Measurements from ENCODE around the gene SMAD7.
"Not testable (repeated sequence)": the region's sequence is repeated elsewhere in the genome, so short reads cannot be mapped to it uniquely, and the experiment has no call there.

Gene SMAD7

GRCh38 chr18:48878471-48878870 lies 72.3 kb downstream of the SMAD7 start:
- DNase-seq (ENCODE audit: low read depth in 2 of 2): no peak

DNA sequence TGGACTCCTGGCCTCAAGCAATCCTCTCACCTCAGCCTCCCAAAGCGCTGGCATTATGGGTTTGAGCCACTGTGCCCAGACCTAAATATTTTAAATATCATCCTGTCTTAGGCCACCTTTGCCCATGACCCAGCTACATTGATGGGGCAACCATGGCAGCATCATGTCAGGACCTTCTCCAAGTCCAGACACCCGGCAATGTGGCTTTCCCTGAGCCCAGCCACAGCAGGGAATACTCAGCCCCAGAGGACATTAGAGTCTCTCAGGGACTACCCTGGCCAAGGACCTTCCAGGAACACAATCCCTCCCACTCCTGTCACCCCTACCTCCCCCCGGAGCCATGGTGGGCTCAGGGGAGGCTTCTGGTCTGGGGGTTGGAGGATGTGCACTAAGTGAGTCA lies 72.8 kb downstream of the SMAD7 start:
- DNase-seq (ENCODE audit: low read depth in 2 of 2): no peak

DNA sequence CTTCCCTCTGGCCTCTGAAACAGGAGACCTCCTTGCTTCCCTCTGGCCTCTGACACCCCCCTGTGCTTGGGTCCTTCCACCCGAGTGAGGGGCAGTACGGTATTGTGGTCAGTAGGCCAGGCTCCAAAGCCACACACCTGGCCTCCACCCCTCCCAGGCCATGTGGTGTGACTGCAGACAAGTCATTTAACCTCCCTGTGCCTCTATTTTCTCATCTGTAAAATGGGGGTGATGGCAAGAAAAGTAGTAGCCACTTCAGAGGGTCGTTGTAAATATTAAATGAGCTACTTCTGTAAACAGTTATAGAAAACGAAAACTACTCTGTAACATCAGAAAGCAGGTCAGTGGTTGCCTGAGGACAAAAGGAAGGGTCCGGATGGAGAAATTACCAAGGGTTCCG lies 74.2 kb downstream of the SMAD7 start:
- no peak for DNase-seq (ENCODE audit: low read depth in 2 of 2)

- no peak for DNase-seq (ENCODE audit: low read depth in 2 of 2)
Measured at GRCh38 chr18:48875942-48876511, 74.7 kb downstream of the SMAD7 start.

GRCh38 chr18:48875314-48875941 lies 75.3 kb downstream of the SMAD7 start:
- DNase-seq (ENCODE audit: low read depth in 2 of 2): no peak

DNA sequence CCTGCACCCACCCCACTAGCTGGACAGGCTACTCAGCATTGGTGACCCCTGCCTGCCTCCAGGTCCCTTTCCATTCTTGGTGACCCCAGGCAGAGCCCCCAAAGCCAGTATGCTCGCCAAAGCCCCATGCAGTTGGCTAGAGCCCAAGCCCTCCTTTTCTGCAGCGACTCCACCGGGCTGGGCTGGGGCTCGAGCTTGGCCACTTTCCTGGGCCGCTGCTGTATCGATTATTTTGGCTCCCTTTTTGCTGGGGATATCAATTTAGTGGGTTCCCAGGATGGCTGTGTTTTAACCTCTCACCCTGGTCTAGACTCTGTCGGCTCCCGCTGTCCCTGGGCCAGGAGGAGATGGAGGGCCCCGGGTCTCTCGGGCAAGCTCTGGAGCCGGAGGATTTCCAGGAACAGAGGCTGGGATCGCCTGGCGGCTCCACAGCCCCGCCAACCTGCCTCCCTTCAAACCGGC lies 76.0 kb downstream of the SMAD7 start:
- DNase-seq (ENCODE audit: low read depth in 2 of 2): no peak

- DNase-seq (ENCODE audit: low read depth in 2 of 2): no peak
Measured at GRCh38 chr18:48874233-48874632, 76.5 kb downstream of the SMAD7 start.

GRCh38 chr18:48872234-48873145 lies 78.3 kb downstream of the SMAD7 start:
- DNase-seq (ENCODE audit: low read depth in 2 of 2): no peak

DNA sequence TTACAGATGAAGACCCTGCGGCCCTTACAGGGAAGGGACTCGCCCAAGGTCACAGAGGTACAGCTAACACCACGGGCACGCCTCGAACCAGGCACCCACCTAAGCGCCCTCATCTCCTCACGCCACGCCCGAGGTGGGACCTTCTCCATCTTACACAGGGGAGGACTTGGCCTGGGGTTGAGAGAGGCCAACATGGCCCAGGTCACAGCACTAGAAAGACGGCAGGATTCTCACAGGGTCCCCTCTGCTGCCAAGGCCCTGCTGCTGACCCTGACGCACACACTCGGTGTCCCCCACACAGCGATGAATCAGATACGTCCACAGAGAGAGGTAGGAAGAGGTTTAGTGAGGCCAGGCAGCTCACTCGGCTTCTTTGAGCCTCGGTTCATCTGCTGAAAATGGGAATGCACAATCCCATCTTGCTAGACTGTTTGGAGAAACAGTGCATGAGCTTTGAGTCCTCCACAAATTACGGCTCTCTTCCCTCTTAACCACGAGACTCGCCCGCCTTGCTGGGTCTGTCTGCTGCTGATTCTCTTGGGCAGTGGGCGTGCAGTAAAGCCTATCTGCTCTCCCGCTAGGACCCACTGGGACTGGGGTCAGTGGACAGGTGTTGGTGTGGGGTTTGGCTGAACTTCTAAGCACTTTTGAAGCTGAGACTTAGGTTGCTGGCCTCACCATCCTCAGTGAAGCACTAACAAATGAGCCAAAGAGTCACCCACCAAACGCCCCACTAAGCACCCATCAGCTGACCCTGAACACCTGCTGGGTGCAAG lies 79.2 kb downstream of the SMAD7 start:
- DNase-seq (ENCODE audit: low read depth in 2 of 2): no peak

DNA sequence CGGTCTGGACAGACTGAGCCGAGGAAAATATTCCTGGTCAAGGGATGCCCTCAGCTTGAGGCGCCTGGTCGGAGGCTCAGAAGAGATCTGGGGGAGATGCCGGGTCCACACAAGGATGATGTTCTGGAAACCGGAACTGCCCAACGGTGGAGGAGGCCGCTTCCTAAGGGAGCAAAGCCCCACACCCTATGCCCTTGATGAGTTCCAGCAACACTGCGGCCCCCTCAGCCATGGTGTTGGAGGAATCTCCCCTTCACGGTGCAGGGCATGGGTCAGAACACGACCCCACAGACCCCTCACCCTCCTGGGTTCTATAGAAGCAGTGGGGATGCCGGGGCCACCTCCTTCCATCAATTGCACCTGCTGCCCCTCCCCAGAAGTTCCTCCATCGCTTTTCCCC lies 79.8 kb downstream of the SMAD7 start:
- DNase-seq (ENCODE audit: low read depth in 2 of 2): not testable (repeated sequence)

All from activated CD8-positive, alpha-beta memory T cell treated with anti-CD3 and anti-CD28 coated beads for 4 hours (primary cell).